Inflammatory macrophage (primary cell): ENCODE measurements around the gene PCSK4.
A peak's percentile ranks its signal among the peaks of the same experiment; 100 is the strongest.
"Not testable (repeated sequence)": the region's sequence is repeated elsewhere in the genome, so short reads cannot be mapped to it uniquely, and the experiment has no call there.

Experiments
- DNase-seq, 2 donors: peaks; one replicate each; pipeline ENCODE4 v3.0.0-alpha.2; 2020 to 2022
- total RNA-seq, 18 experiments: gene quantifications; one replicate each; lab custom pipeline; 2026; ENCODE audit warnings: mixed read lengths in 6 of 18, inconsistent platforms in 2 of 18; lab: John Stamatoyannopoulos, UW

The PCSK4 gene
- total RNA-seq = 0 to 1.2 (median 0.30) reads per million in 18 experiments

GRCh38 chr19:1490311-1491113 lies at the start of gene PCSK4:
Gene PCSK4 (minus strand): TSS chr19:1490350. CDS start chr19:1490346, 4 bp downstream.
- DNase-seq = peak; percentile 99

- DNase-seq = not testable (repeated sequence)
Observed at GRCh38 chr19:1539749-1540148, 49.6 kb upstream of the PCSK4 start.

GRCh38 chr19:1538978-1539377 lies 48.8 kb upstream of the PCSK4 start:
- DNase-seq = no peak

GRCh38 chr19:1535699-1536098 lies 45.5 kb upstream of the PCSK4 start:
- not testable (repeated sequence) for DNase-seq

- no peak for DNase-seq
Observed at GRCh38 chr19:1534972-1535371, 44.8 kb upstream of the PCSK4 start.

GRCh38 chr19:1533510-1534150 lies 43.5 kb upstream of the PCSK4 start:
- no peak for DNase-seq

GRCh38 chr19:1532003-1532402 lies 41.9 kb upstream of the PCSK4 start:
- no peak for DNase-seq

GRCh38 chr19:1531587-1531986 lies 41.4 kb upstream of the PCSK4 start:
- DNase-seq = no peak

GRCh38 chr19:1530856-1531255 lies 40.7 kb upstream of the PCSK4 start:
- DNase-seq = not testable (repeated sequence)

- no peak for DNase-seq
Observed at GRCh38 chr19:1529430-1529816, 39.3 kb upstream of the PCSK4 start.

GRCh38 chr19:1528596-1529429 lies 38.7 kb upstream of the PCSK4 start:
- no peak for DNase-seq

- DNase-seq = no peak
Observed at GRCh38 chr19:1527650-1528309, 37.6 kb upstream of the PCSK4 start.

GRCh38 chr19:1526979-1527649 lies 37.0 kb upstream of the PCSK4 start:
- DNase-seq = no peak

- DNase-seq = no peak
Observed at GRCh38 chr19:1526066-1526778, 36.1 kb upstream of the PCSK4 start.

GRCh38 chr19:1525343-1525742 lies 35.2 kb upstream of the PCSK4 start:
- DNase-seq = no peak

GRCh38 chr19:1524972-1525325 lies 34.8 kb upstream of the PCSK4 start:
- DNase-seq = no peak

- no peak for DNase-seq
Observed at GRCh38 chr19:1524287-1524971, 34.3 kb upstream of the PCSK4 start.

- no peak for DNase-seq
Observed at GRCh38 chr19:1523412-1524286, 33.5 kb upstream of the PCSK4 start, which contains the start of gene PLK5. Gene PLK5 (plus strand): TSS chr19:1524077. CDS start chr19:1526997, 2,920 bp downstream.

GRCh38 chr19:1522838-1523237 lies 32.7 kb upstream of the PCSK4 start:
- no peak for DNase-seq

- no peak for DNase-seq
Observed at GRCh38 chr19:1522061-1522460, 31.9 kb upstream of the PCSK4 start.
